Neuronal stem cell (in vitro differentiated cells): ENCODE results near the gene ZDHHC13.

Source experiments
- DNase-seq: peaks from one replicate; pipeline ENCODE4 v3.0.0-alpha.2; 2013; ENCODE audit warnings: low spot score
- H2AFZ ChIP-seq: one replicate; pipeline ENCODE4 v1.6.1; 2013; ENCODE audit warnings: mild to moderate bottlenecking, low read length, inconsistent platforms
- H2AK5ac ChIP-seq: 2 replicates; pipeline ENCODE4 v1.6.1; 2013; ENCODE audit warnings: low read depth, mild to moderate bottlenecking, inconsistent platforms, low read length, moderate library complexity, mixed read lengths
- H2BK120ac ChIP-seq: 2 replicates; pipeline ENCODE4 v1.6.1; 2013; ENCODE audit warnings: low read depth, mild to moderate bottlenecking, inconsistent platforms, low read length, moderate library complexity, mixed read lengths
- H2BK12ac ChIP-seq: one replicate; pipeline ENCODE4 v1.6.1; 2013; ENCODE audit warnings: low read length, inconsistent platforms
- H2BK15ac ChIP-seq: 2 replicates; pipeline ENCODE4 v1.6.1; 2013; ENCODE audit warnings: mild to moderate bottlenecking, low read length, inconsistent platforms, mixed read lengths
- H2BK5ac ChIP-seq: one replicate; pipeline ENCODE4 v1.6.1; 2013; ENCODE audit warnings: inconsistent platforms, mild to moderate bottlenecking, low read length, moderate library complexity
- H3K14ac ChIP-seq: one replicate; pipeline ENCODE4 v1.6.1; 2013; ENCODE audit warnings: low read length, inconsistent platforms
- H3K18ac ChIP-seq: 2 replicates; pipeline ENCODE4 v1.6.1; 2013; ENCODE audit warnings: low read length, inconsistent platforms
- H3K23ac ChIP-seq: 2 replicates; pipeline ENCODE4 v1.6.1; 2013; ENCODE audit warnings: low read depth, mild to moderate bottlenecking, mixed read lengths, low read length, inconsistent platforms; ENCODE audit not compliant: poor library complexity
- H3K27ac ChIP-seq: replicated peaks from 3 replicates; pipeline ENCODE4 v1.5.1; 2013; ENCODE audit warnings: low read length, inconsistent platforms
- H3K27me3 ChIP-seq, 3 experiments: 2 replicates each; pipeline ENCODE4 v1.6.1; 2013; ENCODE audit warnings: low read length in 3 of 3, mild to moderate bottlenecking in 2 of 3, inconsistent platforms in 1 of 3, low read depth in 1 of 3, mixed read lengths in 1 of 3, moderate library complexity in 1 of 3; ENCODE audit not compliant: control insufficient read depth in 3 of 3, insufficient read depth in 3 of 3
- H3K36me3 ChIP-seq, 2 donors: replicated peaks in 1 of 2; 2 replicates each; pipeline ENCODE4 v1.6.1; 2013; ENCODE audit warnings: low read length in 2 of 2; ENCODE audit not compliant: control insufficient read depth in 2 of 2, insufficient read depth in 2 of 2
- H3K4ac ChIP-seq: 2 replicates; pipeline ENCODE4 v1.6.1; 2013; ENCODE audit warnings: inconsistent platforms, mild to moderate bottlenecking, low read length, moderate library complexity
- H3K4me1 ChIP-seq, 2 donors: 1 replicate in 1 of 2; 2 replicates in 1 of 2; pipeline ENCODE4 v1.6.1; 2013; ENCODE audit warnings: low read length in 2 of 2, low read depth in 1 of 2; ENCODE audit not compliant: control insufficient read depth in 2 of 2, insufficient read depth in 1 of 2
- H3K4me2 ChIP-seq: one replicate; pipeline ENCODE4 v1.6.1; 2013; ENCODE audit warnings: mild to moderate bottlenecking, low read length, inconsistent platforms; ENCODE audit not compliant: insufficient read depth, poor library complexity, severe bottlenecking
- H3K4me3 ChIP-seq, 2 donors: 2 replicates each; pipeline ENCODE4 v1.5.1; 2013; ENCODE audit warnings: low read length in 2 of 2, mild to moderate bottlenecking in 2 of 2, inconsistent platforms in 1 of 2, moderate library complexity in 1 of 2
- H3K79me1 ChIP-seq: one replicate; pipeline ENCODE4 v1.6.1; 2013; ENCODE audit warnings: low read depth, mild to moderate bottlenecking, inconsistent platforms, low read length, moderate library complexity
- H3K9ac ChIP-seq: one replicate; pipeline ENCODE4 v1.6.1; 2013; ENCODE audit warnings: mild to moderate bottlenecking, low read depth, low read length, inconsistent platforms; ENCODE audit not compliant: poor library complexity
- H3K9me3 ChIP-seq, 2 donors: replicated peaks in 1 of 2; 2 replicates each; pipeline versions ENCODE3 to v1.6.1; 2013; ENCODE audit warnings: low read length in 2 of 2, mild to moderate bottlenecking in 2 of 2, inconsistent platforms in 1 of 2, low read depth in 1 of 2, mixed read lengths in 1 of 2, moderate library complexity in 1 of 2; ENCODE audit not compliant: control insufficient read depth in 2 of 2, insufficient read depth in 1 of 2
- H4K8ac ChIP-seq: one replicate; pipeline ENCODE4 v1.6.1; 2013; ENCODE audit warnings: low read depth, mild to moderate bottlenecking, inconsistent platforms, low read length, moderate library complexity
- H4K91ac ChIP-seq: one replicate; pipeline ENCODE4 v1.6.1; 2013; ENCODE audit warnings: low read length, low read depth, mild to moderate bottlenecking, inconsistent platforms; ENCODE audit not compliant: poor library complexity
- WGBS, 2 donors: extraction: QIAGEN DNeasy Blood & Tissue Kit; methylation state at CpG; one replicate each; pipeline ENCODE4 v1.1.7; 2013; ENCODE audit warnings: missing lambda C conversion rate in 2 of 2, mixed read lengths in 1 of 2; ENCODE audit not compliant: insufficient read length in 2 of 2, insufficient replicate concordance in 1 of 2; ENCODE audit errors: extremely low coverage in 2 of 2; 5-methylcytosine and 5-hydroxymethylcytosine counted together

The ZDHHC13 gene

GRCh38 chr11:19099093-19099492, 17.9 kb upstream of the ZDHHC13 start:
- H2BK120ac ChIP-seq, result no peak overlapping the region
- no peaks in the 10 kb centered on the region for H3K36me3 ChIP-seq
- H4K91ac ChIP-seq, result no peak overlapping the region
- no peak overlapping the region for H3K27ac ChIP-seq
- no peak overlapping the region for H3K18ac ChIP-seq
- no CpG with 5 or more reads among the region's 3 CpGs for WGBS, 2 donors
- no peak overlapping the region for H3K9ac ChIP-seq
- no peak overlapping the region for H2BK5ac ChIP-seq
- no peak overlapping the region for H3K4ac ChIP-seq
- H3K14ac ChIP-seq, result no peak overlapping the region
- no peak overlapping the region for H3K23ac ChIP-seq
- no peak overlapping the region for H3K4me3 ChIP-seq
- H2AFZ ChIP-seq, result no peak overlapping the region
- H4K8ac ChIP-seq, result no peak overlapping the region
- no peaks in the 10 kb centered on the region for H3K4me1 ChIP-seq
- no peak for DNase-seq
- H2BK12ac ChIP-seq, result no peak overlapping the region
- no peak overlapping the region for H2AK5ac ChIP-seq
- H3K4me2 ChIP-seq, result no peak overlapping the region
- no peaks in the 10 kb centered on the region for H3K79me1 ChIP-seq
- H2BK15ac ChIP-seq, result no peak overlapping the region
- peaks cover 0 to 4% of the 10 kb centered on the region in 2 donors for H3K9me3 ChIP-seq
- H3K27me3 ChIP-seq, result peaks cover 0 to 45% (median 0%) of the 10 kb centered on the region in 3 experiments

GRCh38 chr11:19100885-19101284, 16.1 kb upstream of the ZDHHC13 start:
- peaks cover 0 to 56% (median 0%) of the 10 kb centered on the region in 3 experiments for H3K27me3 ChIP-seq
- no peak overlapping the region for H2BK12ac ChIP-seq

GRCh38 chr11:19101796-19102520, 15.0 kb upstream of the ZDHHC13 start:
- Histone ChIP-seq H3K14ac (no peak overlapping the region), H4K8ac (no peak overlapping the region), H2BK120ac (no peak overlapping the region), H3K4me1 (no peaks in the 10 kb centered on the region), H3K9ac (no peak overlapping the region), H2BK12ac (no peak overlapping the region), H3K4me3 (no peak overlapping the region), H2BK5ac (no peak overlapping the region), H3K23ac (no peak overlapping the region), H2AFZ (no peak overlapping the region), H3K27me3 (peaks cover 0 to 58% (median 0%) of the 10 kb centered on the region in 3 experiments), H4K91ac (no peak overlapping the region), H3K36me3 (no peaks in the 10 kb centered on the region), H2BK15ac (no peak overlapping the region), H3K4me2 (no peak overlapping the region), H3K9me3 (peaks cover 0 to 4% of the 10 kb centered on the region in 2 donors), H3K27ac (no peak overlapping the region), H3K4ac (no peak overlapping the region), H3K79me1 (no peaks in the 10 kb centered on the region), H3K18ac (no peak overlapping the region), H2AK5ac (no peak overlapping the region)
- WGBS, 2 donors, result 100% methylated on average over 2 of the region's 4 CpGs; no CpG with 5 or more reads in 1 of the 2 donors
- no peak for DNase-seq

More at GRCh38 chr11:19100885-19101284, 16.1 kb upstream of the ZDHHC13 start:
- no peak overlapping the region for H2AK5ac ChIP-seq
- no peak overlapping the region for H4K8ac ChIP-seq
- no CpG with 5 or more reads among the region's 4 CpGs for WGBS, 2 donors
- no peak overlapping the region for H3K14ac ChIP-seq
- H3K27ac ChIP-seq, result no peak overlapping the region
- no peak overlapping the region for H3K4me3 ChIP-seq
- DNase-seq, result no peak
- H2BK5ac ChIP-seq, result no peak overlapping the region
- H4K91ac ChIP-seq, result no peak overlapping the region
- H3K36me3 ChIP-seq, result no peaks in the 10 kb centered on the region
- no peak overlapping the region for H3K9ac ChIP-seq
- no peak overlapping the region for H3K4me2 ChIP-seq
- no peak overlapping the region for H3K23ac ChIP-seq
- H2BK120ac ChIP-seq, result no peak overlapping the region
- H3K4me1 ChIP-seq, result no peaks in the 10 kb centered on the region
- H3K9me3 ChIP-seq, result peaks cover 0 to 4% of the 10 kb centered on the region in 2 donors
- no peak overlapping the region for H2AFZ ChIP-seq
- no peak overlapping the region for H2BK15ac ChIP-seq
- no peaks in the 10 kb centered on the region for H3K79me1 ChIP-seq
- H3K4ac ChIP-seq, result no peak overlapping the region
- no peak overlapping the region for H3K18ac ChIP-seq

GRCh38 chr11:19102521-19102900, 14.5 kb upstream of the ZDHHC13 start:
- H3K14ac ChIP-seq, result no peak overlapping the region
- no peak overlapping the region for H3K18ac ChIP-seq
- no peak overlapping the region for H3K9ac ChIP-seq
- DNase-seq, result no peak
- H2AK5ac ChIP-seq, result no peak overlapping the region
- H3K36me3 ChIP-seq, result no peaks in the 10 kb centered on the region
- no peak overlapping the region for H2AFZ ChIP-seq
- H3K4me1 ChIP-seq, result no peaks in the 10 kb centered on the region
- peaks cover 0 to 4% of the 10 kb centered on the region in 2 donors for H3K9me3 ChIP-seq
- no peak overlapping the region for H2BK15ac ChIP-seq
- H3K23ac ChIP-seq, result no peak overlapping the region
- no peaks in the 10 kb centered on the region for H3K79me1 ChIP-seq
- H3K27ac ChIP-seq, result no peak overlapping the region
- H3K4me3 ChIP-seq, result no peak overlapping the region
- H4K91ac ChIP-seq, result no peak overlapping the region
- H3K4ac ChIP-seq, result no peak overlapping the region
- peaks cover 0 to 59% (median 0%) of the 10 kb centered on the region in 3 experiments for H3K27me3 ChIP-seq
- H2BK120ac ChIP-seq, result no peak overlapping the region
- no peak overlapping the region for H2BK5ac ChIP-seq
- H3K4me2 ChIP-seq, result no peak overlapping the region
- H2BK12ac ChIP-seq, result no peak overlapping the region
- WGBS, 2 donors, result no CpG with 5 or more reads among the region's 1 CpG
- no peak overlapping the region for H4K8ac ChIP-seq
